Activated CD4-positive, alpha-beta T cell treated with anti-CD3 and anti-CD28 coated beads, Interleukin-10, Interleukin-2, amounts not matched to agents 100 ng/mL and 50 ng/mL, durations not matched to agents 16 hours and 8 hours (primary cell): ENCODE measurements around the gene TRAPPC10.

Source experiments
- DNase-seq: peaks from one replicate; pipeline ENCODE4 v3.0.0-alpha.2; 2020

TRAPPC10 gene

DNA sequence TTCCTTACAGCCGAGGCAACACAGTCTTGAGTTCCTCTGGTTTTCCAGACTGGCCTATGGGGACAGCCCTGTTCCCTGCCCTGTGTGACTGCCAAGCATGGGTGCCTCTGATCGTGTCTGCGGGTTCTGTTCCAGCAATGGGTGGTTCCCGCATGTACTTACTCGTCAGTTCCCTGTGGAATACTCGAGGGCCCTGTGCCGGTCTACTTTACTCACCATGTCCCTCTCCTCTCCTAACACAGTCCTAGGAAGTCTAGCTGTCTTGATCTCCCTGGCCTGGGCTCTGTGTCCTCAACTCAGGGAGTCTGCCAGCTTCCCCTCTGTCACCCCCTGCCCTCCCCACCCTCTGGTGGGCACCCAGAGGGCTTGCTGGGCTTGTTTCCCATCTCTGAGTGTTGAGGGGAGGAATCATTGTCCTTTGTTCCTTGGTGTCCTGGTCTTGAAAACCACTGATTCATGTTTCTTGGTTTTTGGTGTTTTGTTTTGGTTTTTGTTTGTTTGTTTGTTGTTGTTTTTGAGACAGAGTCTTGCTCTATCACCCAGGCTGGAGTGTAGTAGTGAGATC, 36.0 kb downstream of the TRAPPC10 start:
- no peak for DNase-seq

DNA sequence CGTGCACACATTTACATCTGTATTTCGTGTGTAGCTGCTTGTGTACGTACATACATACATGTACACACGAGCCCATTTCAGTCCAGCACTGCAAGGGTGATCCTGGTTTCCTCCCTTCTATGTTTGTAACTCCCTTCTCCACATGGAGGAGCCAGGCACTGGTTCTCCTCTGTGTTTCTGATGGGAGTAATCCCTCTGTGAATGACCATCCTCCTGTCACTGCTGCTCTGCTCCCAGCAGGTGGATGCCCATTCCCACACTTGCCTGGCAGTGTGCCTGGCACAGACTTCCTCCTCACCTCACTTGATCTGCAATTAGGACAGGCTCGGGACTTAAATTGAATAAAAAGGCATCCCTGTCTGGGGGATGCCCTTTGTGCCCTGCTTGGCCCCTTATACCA, 37.1 kb downstream of the TRAPPC10 start:
- no peak for DNase-seq

GRCh38 chr21:44049606-44050005, 37.5 kb downstream of the TRAPPC10 start:
- DNase-seq, result no peak

DNA sequence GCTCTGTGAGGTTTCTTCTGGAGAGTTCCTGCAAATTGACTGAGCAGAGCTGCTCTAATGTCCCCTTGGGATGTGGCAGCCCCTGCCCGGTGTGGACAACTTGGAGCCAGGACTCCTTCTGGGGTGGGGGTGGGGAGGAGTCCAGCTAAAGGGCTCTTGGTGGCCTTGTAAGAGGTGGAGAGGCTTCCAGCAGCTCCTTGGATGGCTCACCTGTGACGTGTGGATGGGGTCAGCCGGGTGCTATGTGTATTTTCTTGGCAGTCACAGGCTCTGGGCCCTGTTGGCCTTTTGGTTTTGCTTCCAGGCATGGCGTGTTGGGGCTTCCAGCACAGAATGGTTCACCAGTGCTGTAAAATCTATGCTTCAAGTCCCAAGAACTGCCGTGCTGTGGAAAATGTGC, 38.2 kb downstream of the TRAPPC10 start:
- no peak for DNase-seq

GRCh38 chr21:44051462-44051941, 39.4 kb downstream of the TRAPPC10 start:
- DNase-seq, result no peak

DNA sequence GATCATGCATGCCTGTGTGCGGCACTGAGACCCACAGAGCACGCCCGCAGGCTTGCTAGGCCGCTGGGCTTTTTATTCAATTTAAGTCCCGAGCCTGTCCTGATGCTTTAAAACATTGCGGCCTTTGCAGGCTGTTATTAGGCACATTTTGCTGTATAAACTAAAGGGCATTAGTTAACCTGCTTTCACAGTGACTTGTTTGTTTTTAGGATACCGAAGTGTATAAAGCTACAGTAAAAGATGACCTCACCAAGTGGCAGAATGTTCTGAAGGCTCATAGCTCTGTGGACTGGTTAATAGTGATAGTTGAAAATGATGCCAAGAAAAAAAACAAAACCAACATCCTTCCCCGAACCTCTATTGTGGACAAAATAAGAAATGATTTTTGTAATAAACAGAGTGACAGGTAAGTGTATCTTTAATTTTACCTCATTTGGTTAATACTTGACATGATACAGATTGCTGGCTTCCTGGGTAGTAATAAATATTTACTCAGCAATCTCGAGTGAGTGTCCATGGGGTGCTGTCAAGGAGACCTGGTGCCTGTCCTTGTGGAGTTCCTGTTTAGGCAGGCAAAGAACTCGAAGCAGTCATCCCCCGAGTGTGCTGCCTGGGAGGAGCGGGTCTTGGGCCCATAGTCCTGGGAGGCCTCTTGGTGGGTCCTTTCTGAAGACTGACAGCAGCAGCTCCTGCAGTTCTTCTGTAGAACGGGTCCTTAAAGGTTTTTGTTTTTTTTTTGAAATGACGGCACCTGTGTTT, 40.1 kb downstream of the TRAPPC10 start:
- DNase-seq, result no peak

DNA sequence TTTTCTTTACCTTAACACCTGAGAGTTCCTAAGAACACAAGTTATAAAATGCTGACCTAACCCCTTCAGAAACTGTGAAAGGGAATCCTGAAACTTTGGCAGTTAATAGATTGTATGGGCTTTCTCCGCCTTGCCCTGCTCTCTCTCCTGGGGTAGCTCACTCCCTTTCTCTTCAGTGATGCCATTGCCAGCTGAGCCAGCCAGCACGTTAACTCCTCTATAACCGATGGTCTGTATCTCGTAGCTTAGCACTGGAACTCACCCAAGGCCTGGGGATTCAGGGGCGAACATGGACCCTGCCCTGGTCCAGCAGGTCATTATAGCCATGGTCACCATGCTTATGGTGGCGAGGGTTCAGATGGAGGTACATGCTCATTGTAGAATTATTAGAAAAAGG, 40.7 kb downstream of the TRAPPC10 start:
- no peak for DNase-seq

DNA sequence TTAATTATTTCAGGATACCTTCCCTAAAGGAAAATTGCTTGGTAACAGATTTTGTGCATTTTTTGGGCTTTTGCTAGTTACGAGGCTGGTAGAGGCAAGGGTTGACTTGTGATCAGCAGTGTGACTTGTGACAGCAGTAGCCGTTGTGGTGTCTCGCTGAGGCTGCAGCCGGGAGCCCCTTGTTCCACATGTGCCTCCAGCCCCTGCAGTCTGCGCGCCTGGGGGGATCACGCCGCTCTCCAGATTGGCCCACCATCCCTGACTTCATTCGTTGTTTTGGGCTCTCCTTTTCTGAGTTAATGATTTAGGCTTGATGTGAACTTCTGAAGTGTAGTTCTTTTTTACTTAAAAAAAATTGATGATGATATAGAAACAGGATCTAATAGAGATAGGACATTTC, 41.5 kb downstream of the TRAPPC10 start:
- no peak for DNase-seq

- DNase-seq, result no peak
These were observed 42.6 kb downstream of the TRAPPC10 start for GRCh38 chr21:44054710-44055109.

DNA sequence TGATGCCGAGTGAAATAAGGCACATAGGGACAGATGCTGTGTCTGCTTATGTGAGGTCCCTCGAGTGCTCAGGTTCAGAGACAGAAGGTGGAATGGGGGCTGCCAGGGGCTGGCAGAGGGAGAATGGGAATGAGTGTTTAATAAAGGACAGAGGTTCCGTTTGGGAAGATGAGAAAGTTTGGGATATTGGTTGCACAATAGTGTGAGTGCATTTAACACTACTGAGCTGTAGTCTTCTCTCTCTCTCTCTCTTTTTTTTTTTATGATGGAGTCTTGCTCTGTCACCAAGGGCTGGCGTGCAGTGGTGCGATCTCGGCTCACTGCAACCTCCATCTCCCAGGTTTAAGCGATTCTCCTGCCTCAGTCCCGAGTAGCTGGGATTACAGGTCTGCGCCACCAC, 44.9 kb downstream of the TRAPPC10 start:
- DNase-seq, result no peak

GRCh38 chr21:44057960-44058651, 46.0 kb downstream of the TRAPPC10 start:
- DNase-seq, result peak; percentile 56

GRCh38 chr21:44058652-44058964, 46.5 kb downstream of the TRAPPC10 start:
- no peak for DNase-seq

DNA sequence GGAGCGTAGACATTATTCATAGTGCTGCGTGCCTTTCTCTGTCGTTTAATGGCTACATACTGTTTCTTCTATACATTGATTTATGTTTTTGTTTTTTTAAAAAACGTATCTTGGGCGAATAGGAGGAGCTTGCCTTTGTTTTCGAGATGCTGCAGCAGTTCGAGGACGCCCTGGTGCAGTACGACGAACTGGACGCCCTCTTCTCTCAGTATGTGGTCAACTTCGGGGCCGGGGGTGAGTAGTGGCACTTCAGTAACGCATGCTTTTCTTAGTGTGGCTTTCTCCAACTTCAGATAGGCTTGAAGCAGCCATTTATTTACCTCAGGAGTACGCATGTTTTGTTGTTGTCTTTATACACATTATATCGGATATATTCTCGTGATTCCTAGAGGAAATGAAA, 46.9 kb downstream of the TRAPPC10 start:
- DNase-seq, result no peak

DNA sequence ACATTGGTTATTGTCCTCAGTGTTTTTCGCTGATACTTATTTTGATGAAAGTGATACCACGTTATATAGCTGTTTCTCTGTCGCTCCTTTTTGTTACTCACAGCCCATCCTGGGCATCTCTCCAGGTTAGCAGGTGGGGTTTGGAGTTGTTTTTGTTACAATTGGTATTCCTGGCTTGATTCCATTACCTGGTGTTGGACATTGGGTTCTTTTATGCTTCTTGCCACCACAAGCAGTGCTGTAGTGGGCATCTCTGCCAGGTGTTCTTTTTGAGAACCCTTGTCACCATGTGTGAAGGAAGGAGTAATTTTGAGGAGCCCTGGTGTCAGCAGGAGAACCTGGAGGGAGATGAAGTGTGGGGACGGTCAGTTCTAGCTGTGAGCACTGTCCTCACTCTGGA, 47.6 kb downstream of the TRAPPC10 start:
- DNase-seq, result no peak

GRCh38 chr21:44062380-44062779, 50.3 kb downstream of the TRAPPC10 start:
- no peak for DNase-seq

DNA sequence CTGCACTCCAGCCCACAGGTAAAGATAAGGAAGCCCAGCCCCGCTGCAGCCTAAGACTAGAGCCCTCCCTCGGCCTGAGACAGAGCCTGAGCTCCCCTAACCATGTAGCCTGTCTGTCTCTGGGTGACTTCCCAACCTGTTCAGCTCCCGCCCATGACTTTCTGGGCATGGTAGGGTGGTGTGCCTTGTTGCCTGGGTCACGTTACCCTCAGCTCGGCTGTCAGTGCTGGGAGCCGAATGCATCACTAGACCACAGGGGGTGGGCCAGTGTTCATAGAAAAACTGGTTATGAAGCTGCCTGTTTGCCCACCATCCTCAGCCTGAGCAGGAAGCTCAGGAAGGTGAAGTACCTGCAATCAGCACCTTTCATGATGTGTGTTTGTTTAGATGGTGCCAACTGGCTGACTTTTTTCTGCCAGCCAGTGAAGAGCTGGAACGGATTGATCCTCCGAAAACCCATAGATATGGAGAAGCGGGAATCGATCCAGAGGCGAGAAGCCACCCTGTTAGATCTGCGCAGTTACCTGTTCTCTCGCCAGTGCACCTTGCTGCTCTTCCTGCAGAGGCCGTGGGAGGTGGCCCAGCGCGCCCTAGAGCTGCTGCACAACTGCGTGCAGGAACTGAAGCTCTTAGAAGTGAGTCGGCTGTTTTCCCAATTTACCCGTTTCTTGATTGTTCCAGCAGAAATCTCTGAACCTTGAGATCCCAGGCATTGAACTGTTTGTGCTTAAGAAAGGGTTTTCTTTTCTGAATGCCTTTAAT, 51.2 kb downstream of the TRAPPC10 start:
- no peak for DNase-seq

DNA sequence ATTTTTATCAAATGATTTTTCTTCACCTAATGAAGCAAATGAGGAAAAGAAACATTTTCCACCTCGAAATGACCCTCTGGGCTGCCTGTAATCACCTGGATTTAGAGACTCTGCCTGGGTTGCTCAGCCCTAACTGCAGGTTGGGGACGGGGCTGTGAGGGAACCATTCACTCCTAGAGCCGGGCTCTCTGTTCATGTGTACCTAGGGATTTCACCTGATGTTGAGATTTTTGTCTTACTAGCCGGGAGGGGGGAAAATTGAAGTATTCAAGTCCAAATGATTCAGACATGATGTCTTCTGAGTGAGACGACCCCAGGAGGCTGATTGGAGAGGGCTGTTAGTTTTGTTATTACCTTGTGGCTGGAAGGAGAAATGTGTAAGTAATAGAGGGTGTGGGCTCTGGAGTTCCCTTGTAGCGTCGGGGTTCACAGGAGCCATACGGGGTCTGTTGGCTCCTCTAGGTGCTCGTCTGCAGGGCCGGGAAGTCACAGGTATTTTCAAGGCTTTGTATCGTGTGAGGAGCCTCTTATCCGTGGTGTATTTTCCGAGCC, 52.8 kb downstream of the TRAPPC10 start:
- peak; percentile 40 for DNase-seq

DNA sequence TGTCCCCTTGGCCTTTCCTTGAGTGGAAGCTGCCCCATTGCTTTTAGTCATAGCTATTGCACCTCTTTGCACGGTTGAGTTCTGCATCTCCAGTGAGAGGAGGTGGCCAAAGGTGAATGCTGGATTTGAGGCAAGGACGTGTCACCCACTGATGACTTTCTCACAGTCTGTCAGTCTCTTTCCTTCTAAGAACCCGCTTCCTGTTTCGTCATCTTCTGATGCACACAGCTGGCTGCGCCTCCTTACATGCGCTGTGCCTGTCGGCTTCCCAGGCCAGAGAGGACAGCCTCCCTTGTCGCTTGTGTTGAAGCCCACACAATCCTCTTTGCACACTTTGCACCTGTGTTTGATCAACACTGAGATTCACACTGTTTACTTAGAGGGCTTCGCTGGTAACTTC, 53.3 kb downstream of the TRAPPC10 start:
- DNase-seq, result peak; percentile 91

DNA sequence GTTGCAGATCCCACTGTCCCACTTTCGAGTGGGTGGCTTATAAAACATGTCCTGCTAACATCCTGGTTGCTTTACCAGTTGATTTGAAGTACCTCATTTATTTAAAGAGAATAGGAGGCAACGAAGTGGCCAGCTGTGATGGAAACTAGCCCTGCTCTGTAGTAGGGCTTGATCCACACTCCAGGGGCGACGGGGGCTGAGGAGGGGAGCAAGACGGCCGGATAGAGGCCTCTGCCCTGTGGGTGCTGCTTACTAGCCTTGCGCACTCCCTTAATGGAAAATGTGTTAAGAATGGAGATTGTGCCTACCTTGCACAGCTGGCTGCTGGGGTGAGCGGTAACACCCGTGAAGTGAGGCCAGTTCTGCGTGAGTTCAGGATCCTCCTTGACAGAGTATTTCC, 54.0 kb downstream of the TRAPPC10 start:
- no peak for DNase-seq

DNA sequence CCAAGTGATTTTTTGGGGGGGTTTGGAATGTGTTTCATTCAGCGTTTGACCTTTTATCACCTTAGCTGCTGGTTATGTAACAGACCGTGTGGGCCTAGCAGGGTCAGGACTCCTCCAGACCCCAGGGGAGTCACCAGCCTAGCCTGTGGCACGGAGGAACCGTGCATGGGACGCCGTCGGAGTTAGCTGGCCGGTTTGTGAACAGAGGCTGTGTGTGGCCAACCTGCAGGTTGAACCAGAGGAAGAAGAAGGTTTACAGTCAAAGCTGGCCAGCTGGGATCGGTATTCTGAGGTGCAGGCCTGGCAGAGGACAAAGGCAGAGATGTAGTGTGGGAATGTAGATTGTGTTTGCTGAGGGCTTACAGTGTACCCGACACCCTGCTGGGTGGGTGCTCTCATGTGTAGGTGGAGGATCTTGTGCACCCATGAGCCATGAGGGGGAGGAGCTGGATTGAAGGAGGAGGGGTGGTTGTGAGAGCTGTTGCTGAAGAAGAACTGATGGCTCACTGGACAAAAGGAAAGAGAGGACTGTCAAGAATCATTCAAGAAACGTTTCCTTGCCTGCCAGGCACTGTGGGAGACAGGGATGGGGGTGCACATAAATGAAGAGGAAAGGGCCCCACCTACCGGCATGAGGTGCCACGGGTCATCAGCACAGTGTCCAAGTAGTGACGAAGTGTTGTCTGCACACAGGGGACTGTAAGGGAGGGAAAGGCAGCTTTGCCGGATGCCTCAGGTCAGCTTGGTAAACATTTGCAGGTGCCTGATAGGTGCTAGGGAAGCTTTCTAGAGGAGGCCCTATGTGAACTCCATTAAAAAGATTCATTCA, 55.1 kb downstream of the TRAPPC10 start:
- DNase-seq, result no peak

DNA sequence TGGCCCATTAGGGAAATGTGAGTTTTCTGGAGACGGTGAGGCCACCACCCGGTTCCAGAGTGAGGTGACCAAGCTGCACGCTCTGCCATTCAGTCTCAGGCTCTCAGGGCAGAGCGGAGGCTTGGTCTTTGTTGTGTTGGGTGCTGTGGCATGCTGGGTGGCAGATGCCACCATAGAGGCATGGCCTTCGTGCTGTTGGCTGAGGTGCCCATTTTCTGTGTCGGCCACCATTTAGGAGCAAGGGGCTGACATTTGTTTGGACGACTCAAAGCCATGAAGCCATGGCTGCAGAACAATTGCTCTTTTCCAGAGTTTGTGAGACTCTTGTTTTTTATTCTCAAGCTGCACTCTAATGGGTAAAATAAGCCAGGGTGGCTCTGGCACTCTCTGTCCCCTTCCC, 58.3 kb downstream of the TRAPPC10 start:
- DNase-seq, result no peak

DNA sequence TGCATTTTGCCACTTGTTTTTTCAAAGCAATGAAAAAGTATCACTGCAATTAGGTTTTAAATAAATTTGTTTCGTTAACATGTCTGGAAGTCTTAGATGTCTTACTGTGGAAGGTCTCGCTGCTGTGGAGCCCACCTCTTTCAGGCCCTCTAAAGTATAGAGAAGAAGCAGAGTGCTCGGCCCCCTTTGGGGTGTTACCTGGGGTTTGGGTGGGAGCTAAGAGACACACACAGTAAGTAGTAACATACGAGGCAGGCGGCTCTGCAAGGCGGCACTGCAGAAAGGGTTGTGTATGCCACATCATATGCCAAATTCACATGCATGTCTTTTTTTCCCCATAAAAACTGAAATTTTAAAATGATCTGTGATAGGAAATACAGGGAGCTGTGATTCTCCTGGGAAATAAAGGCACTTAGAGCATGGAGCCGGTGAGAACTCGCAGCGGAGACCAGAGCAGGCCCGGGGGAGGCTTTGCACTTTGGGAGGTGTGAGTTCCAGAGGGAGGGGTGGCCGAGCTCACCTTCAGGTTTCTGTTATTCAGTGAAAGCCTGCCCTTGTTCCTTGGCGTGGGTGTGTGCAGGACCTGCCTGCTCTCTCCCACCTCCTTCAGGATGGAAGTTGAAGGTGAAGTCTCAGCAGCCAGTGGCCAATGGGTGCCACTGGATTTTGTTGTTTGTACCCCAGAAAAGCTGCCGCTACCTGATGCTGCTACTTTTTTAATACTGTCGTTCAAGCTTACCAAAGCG, 59.4 kb downstream of the TRAPPC10 start:
- no peak for DNase-seq
